ENCODE results near the gene MAST2. TPM values are rescaled to one million over a fixed set of nuclear protein-coding genes. Genes with fewer than 3 reads are reported as not detected.
A peak's percentile ranks its signal among the peaks of the same experiment; 100 is the strongest.
"Not testable (repeated sequence)": the region's sequence is repeated elsewhere in the genome, so short reads cannot be mapped to it uniquely, and the experiment has no call there.

MAST2 gene
- total and polyA plus RNA-seq, 2 experiments from 2014 or later: 14.2 to 19.1 TPM

DNA sequence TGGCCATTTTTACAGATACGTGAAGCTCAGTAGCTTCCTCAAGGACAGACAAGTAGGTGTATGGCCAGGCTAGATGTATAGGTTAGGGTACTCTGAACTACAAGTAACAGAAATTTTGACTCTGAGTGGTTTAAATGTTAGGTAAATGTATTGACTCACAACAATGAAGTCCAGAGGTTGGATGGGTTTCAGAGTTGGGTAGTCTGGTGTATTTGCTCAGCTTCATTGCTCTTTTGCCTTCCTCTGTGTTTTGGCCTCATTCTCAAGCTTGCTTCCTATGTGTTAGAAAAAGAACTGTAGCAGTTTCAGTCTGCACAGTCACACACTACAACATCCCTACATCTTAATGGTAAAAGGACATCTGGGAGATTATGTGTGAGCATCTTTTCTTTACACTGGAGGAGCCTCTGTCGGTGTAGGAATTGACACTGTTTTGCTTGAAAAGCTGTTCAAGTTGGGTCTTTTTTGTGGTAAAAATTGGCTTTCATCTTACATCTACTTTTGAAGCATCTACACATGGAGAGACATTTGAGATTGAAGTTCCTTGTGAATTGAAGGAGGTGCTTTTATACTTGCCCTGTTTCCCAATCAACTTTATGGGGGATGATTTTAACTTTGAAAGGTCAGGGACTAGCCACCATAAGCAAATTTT, 64.4 kb downstream of the MAST2 start:
- Histone ChIP-seq H3K9me2 (ENCODE audit: insufficient read depth) (no peaks in the 10 kb centered on the region), H3K27me3 (replicated peaks; ENCODE audit: insufficient read depth) (no peaks in the 10 kb centered on the region), H3K9me3 (ENCODE audit: low read depth) (no peaks in the 10 kb centered on the region), H3K4me1 (ENCODE audit: insufficient read depth) (peaks cover 12% of the 10 kb centered on the region), H3K9ac (no peak overlapping the region), H3K4me3 (no peak overlapping the region), H2AFZ (no peak overlapping the region), H4K20me1 (ENCODE audit: insufficient read depth) (no peaks in the 10 kb centered on the region), H3K4me2 (ENCODE audit: unreplicated experiment) (no peak overlapping the region), H3F3A (ENCODE audit: insufficient read depth) (no peaks in the 10 kb centered on the region), H3K27ac (no peak overlapping the region), H3K36me3 (ENCODE audit: low read depth) (no peaks in the 10 kb centered on the region), H3K79me2 (ENCODE audit: insufficient read depth) (peaks cover 83% of the 10 kb centered on the region)
- DNase-seq: no peak
- TF ChIP-seq EZH2phosphoT487 (IDR thresholded peaks at IDR 0.05; ENCODE audit: insufficient read depth, low read depth) (no peak), EZH2 (IDR thresholded peaks at IDR 0.05; ENCODE audit: insufficient read depth, poor library complexity, severe bottlenecking) (no peak)
- in situ Hi-C loops (cut with MboI): no loop called here
- WGBS, 2 experiments (ENCODE audit: low coverage in 1 of 2, low lambda C conversion rate in 2 of 2, missing lambda C conversion rate in 2 of 2): 99 to 100% methylated on average over 2 of the region's 2 CpGs

DNA sequence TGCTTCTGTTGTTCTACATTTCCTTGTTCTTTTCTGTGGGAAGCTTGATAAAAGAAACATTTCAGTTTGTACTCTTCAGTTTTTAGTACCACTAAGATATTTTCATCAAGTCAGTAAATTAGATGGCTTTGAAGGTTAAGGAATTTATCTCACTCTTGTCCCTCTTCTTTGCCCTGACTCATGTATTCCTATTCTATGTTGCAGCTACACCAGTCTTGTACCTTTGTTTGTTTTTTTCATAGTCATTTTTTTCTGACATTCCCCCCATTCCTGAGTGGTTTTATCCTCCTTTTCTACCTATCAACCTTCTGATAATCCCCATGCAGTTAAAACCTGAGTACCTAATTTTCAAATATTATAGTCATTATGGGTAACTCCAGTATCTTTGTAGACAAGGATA, 65.4 kb downstream of the MAST2 start:
- no peaks in the 10 kb centered on the region for H3K36me3 ChIP-seq (ENCODE audit: low read depth)
- H3K4me2 ChIP-seq (ENCODE audit: unreplicated experiment): no peak overlapping the region
- no peak overlapping the region for H3K4me3 ChIP-seq
- TF ChIP-seq EZH2phosphoT487 (IDR thresholded peaks at IDR 0.05; ENCODE audit: insufficient read depth, low read depth) (no peak), EZH2 (IDR thresholded peaks at IDR 0.05; ENCODE audit: insufficient read depth, poor library complexity, severe bottlenecking) (no peak)
- H3F3A ChIP-seq (ENCODE audit: insufficient read depth): no peaks in the 10 kb centered on the region
- in situ Hi-C loops (cut with MboI): no loop called here
- H3K27me3 ChIP-seq (replicated peaks; ENCODE audit: insufficient read depth): no peaks in the 10 kb centered on the region
- H3K9me3 ChIP-seq (ENCODE audit: low read depth): no peaks in the 10 kb centered on the region
- H3K4me1 ChIP-seq (ENCODE audit: insufficient read depth): peaks cover 12% of the 10 kb centered on the region
- H4K20me1 ChIP-seq (ENCODE audit: insufficient read depth): no peaks in the 10 kb centered on the region
- DNase-seq: no peak
- peaks cover 83% of the 10 kb centered on the region for H3K79me2 ChIP-seq (ENCODE audit: insufficient read depth)
- no peak overlapping the region for H2AFZ ChIP-seq
- no peak overlapping the region for H3K27ac ChIP-seq
- no peaks in the 10 kb centered on the region for H3K9me2 ChIP-seq (ENCODE audit: insufficient read depth)
- no peak overlapping the region for H3K9ac ChIP-seq

DNA sequence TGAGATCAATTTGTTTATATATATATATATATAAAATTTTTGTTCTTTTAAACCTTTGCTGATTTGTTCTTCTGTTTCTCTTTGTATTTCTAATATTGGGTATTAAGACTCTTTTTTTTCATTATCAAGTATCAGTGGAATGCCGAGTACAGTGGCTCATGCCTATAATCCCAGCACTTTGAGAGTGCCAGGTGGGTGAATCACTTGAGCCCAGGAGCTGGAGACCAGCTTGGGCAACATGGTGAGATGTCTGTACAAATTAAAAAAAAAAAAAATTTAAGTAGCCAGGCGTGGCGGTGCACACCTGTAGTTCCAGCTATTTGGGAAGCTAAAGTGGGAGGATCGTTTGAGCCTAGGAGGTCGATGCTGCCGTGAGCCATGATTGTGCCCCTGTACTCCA, 67.1 kb downstream of the MAST2 start:
- in situ Hi-C loops (cut with MboI): no loop called here
- Histone ChIP-seq H3K79me2 (ENCODE audit: insufficient read depth) (peaks cover 82% of the 10 kb centered on the region), H3K36me3 (ENCODE audit: low read depth) (no peaks in the 10 kb centered on the region), H3K9me3 (ENCODE audit: low read depth) (no peaks in the 10 kb centered on the region), H3K4me2 (ENCODE audit: unreplicated experiment) (no peak overlapping the region), H3K9ac (no peak overlapping the region), H3K27ac (no peak overlapping the region), H3K4me3 (no peak overlapping the region), H2AFZ (no peak overlapping the region), H3F3A (ENCODE audit: insufficient read depth) (no peaks in the 10 kb centered on the region), H4K20me1 (ENCODE audit: insufficient read depth) (no peaks in the 10 kb centered on the region), H3K27me3 (replicated peaks; ENCODE audit: insufficient read depth) (no peaks in the 10 kb centered on the region), H3K4me1 (ENCODE audit: insufficient read depth) (peaks cover 12% of the 10 kb centered on the region), H3K9me2 (ENCODE audit: insufficient read depth) (no peaks in the 10 kb centered on the region)
- 98 to 99% methylated on average over 6 of the region's 6 CpGs for WGBS, 2 experiments (ENCODE audit: low coverage in 1 of 2, low lambda C conversion rate in 2 of 2, missing lambda C conversion rate in 2 of 2)
- TF ChIP-seq EZH2 (IDR thresholded peaks at IDR 0.05; ENCODE audit: insufficient read depth, poor library complexity, severe bottlenecking): no peak
- no peak for TF ChIP-seq EZH2phosphoT487 (IDR thresholded peaks at IDR 0.05; ENCODE audit: insufficient read depth, low read depth)
- DNase-seq: peak; percentile 15

DNA sequence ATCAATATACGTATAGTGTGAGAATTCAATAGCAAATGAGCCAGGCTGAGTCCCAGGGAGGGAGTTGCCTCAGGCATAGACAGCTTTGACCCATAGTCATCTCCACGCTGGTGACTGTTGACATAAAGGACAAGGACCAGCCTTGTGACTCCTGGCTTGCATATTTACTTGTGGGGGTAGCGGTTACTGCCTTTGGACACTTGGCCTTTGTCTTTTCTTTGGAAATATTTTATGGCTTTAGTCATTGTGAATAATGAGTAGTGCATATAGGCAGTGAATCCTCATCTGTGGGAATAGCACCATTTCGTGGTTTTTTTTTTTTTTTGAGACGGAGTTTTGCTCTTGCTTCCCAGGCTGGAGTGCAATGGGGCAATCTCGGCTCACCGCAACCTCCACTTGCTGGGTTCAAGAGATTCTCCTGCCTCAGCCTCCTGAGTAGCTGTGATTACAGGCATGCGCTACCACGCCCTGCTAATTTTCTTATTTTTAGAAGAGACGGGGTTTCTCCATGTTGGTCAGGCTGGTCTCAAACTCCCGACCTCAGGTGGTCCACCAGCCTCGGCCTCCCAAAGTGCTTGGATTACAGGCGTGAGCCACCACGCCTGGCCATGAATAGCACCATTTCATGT, 68.9 kb downstream of the MAST2 start:
- Histone ChIP-seq H3K79me2 (ENCODE audit: insufficient read depth) (peaks cover 83% of the 10 kb centered on the region), H3K4me2 (ENCODE audit: unreplicated experiment) (peak overlapping the region; percentile 34), H3K4me1 (ENCODE audit: insufficient read depth) (peaks cover 12% of the 10 kb centered on the region), H3K27ac (peak overlapping the region; percentile 81)
- DNase-seq: peak; percentile 83
- H3K9ac ChIP-seq; H3F3A ChIP-seq (ENCODE audit: insufficient read depth); H3K4me3 ChIP-seq; H3K9me3 ChIP-seq (ENCODE audit: low read depth); H4K20me1 ChIP-seq (ENCODE audit: insufficient read depth); H3K27me3 ChIP-seq (replicated peaks; ENCODE audit: insufficient read depth); in situ Hi-C loops (cut with MboI); H2AFZ ChIP-seq; H3K36me3 ChIP-seq (ENCODE audit: low read depth); H3K9me2 ChIP-seq (ENCODE audit: insufficient read depth): not testable (repeated sequence)
- TF ChIP-seq EZH2phosphoT487 (IDR thresholded peaks at IDR 0.05; ENCODE audit: insufficient read depth, low read depth): 0 out of 2 replicates have a peak, but pooled peaks have one; percentile 26
- WGBS, 2 experiments (ENCODE audit: low coverage in 1 of 2, low lambda C conversion rate in 2 of 2, missing lambda C conversion rate in 2 of 2): 73 to 77% methylated on average over 14 of the region's 14 CpGs

Measured in GM23248 (cell line).